Activated T-helper 2 cell treated with anti-CD3 and anti-CD28 coated beads, Interferon-gamma antibody, Interleukin-2, Interleukin-4, amounts not matched to agents 10 μg/mL and 5 μg/mL and 100 μg/mL, durations not matched to agents 14 hours and 24 hours and 36 hours (primary cell): ENCODE measurements around the gene LIPA. TPM values are rescaled to one million over a fixed set of nuclear protein-coding genes. Genes with fewer than 3 reads are reported as not detected.
"Not testable (repeated sequence)": the region's sequence is repeated elsewhere in the genome, so short reads cannot be mapped to it uniquely, and the experiment has no call there.

ENCODE experiments used
- DNase-seq: peaks from one replicate; pipeline ENCODE4 v3.0.0; 2021; ENCODE audit warnings: low spot score
- H3K27ac Mint-ChIP-seq: one replicate; pipeline ENCODE4 v1.8.0; 2021; ENCODE audit warnings: mixed read lengths
- H3K27me3 Mint-ChIP-seq: one replicate; pipeline ENCODE4 v1.8.0; 2021; ENCODE audit warnings: low read depth, mixed read lengths
- H3K36me3 Mint-ChIP-seq: one replicate; pipeline ENCODE4 v1.8.0; 2021; ENCODE audit warnings: low read depth, mixed read lengths
- H3K4me1 Mint-ChIP-seq: one replicate; pipeline ENCODE4 v1.8.0; 2021; ENCODE audit warnings: low read depth, mixed read lengths
- H3K4me3 Mint-ChIP-seq: one replicate; pipeline ENCODE4 v1.8.0; 2021; ENCODE audit warnings: low read depth, mild to moderate bottlenecking, moderate library complexity, mixed read lengths
- H3K9me3 Mint-ChIP-seq: one replicate; pipeline ENCODE4 v1.8.0; 2021; ENCODE audit warnings: mixed read lengths
- intact Hi-C: fragments of 100-400 bp; cut with micrococcal nuclease; formaldehyde crosslinking; loops from one replicate; pipeline ENCODE4 v1.15.1; 2023
- total RNA-seq: library from RNA; stranded (reverse); gene quantifications from 2 replicates; pipeline ENCODE4 v1.2.3, GENCODE V29; 2022

LIPA gene
- total RNA-seq, 1 donor from 2014 or later, result 12.9 TPM

DNA sequence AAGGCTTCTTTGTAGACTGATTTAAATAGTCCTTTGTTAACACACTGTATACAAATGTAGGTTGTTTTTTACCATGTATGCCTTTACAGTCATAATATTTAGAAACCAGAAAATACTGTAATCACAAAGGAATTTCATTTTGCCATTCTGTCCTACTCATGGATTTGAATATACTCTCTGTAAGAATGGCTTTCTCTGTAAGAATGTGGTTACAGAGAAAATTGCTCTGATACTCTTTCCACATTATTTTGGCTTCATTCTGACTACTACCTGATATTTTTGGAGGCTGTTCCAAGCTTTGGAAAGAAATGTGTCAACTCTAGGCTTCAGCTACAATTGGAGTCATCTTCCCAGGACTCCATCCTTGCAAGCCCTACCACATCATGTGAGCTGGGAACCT is 68.0 kb downstream of the LIPA start:
- Mint-ChIP-seq H3K27ac (no peak overlapping the region), H3K9me3 (no peaks in the 10 kb centered on the region), H3K36me3 (no peaks in the 10 kb centered on the region), H3K4me1 (no peaks in the 10 kb centered on the region), H3K4me3 (no peak overlapping the region), H3K27me3 (peaks cover 25% of the 10 kb centered on the region)
- intact Hi-C loops, result no loop called here
- DNase-seq, result no peak

DNA sequence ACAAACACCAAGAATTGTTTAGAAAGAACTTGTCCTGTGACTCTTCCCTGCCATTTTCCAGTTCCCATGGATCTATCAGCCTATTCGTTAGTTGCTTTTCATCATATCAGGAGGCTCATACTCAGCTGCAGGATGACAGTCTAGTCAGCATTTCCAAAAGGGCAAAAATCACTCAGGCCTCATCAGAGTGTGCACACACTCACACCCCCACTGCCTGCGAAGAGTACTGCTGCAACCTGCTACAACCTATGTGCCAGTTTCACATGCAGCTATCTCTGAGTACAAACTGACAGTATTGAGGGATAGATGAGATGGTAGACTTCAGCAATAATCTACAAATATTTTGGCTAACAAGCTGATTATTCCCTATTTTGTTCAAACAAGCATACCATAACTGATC is 68.7 kb downstream of the LIPA start:
- Mint-ChIP-seq H3K27me3 (peaks cover 25% of the 10 kb centered on the region), H3K4me1 (no peaks in the 10 kb centered on the region), H3K4me3 (no peak overlapping the region), H3K9me3 (no peaks in the 10 kb centered on the region), H3K27ac (no peak overlapping the region), H3K36me3 (no peaks in the 10 kb centered on the region)
- no peak for DNase-seq
- intact Hi-C loops, result no loop called here

DNA sequence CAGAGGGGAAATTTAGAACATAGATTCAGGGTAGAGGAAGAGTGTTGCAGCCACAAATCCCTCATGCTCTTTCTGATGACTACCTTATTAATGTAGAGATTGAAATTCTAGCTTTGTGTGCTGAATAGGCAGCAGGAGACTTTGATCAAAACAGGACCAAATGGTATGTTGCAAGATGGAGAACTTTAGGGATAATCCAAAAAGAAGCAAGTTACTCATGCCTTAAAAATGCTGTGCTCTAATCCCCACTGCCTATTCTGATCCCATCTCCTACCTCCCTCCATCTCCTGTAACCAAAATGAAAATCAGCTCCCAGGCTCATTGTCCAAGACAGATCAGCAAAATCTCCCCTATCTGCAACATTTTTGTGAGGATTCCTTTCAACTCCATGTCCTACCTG is 75.8 kb downstream of the LIPA start:
- Mint-ChIP-seq H3K9me3 (no peaks in the 10 kb centered on the region), H3K4me3 (no peak overlapping the region), H3K4me1 (peaks cover 2% of the 10 kb centered on the region), H3K36me3 (no peaks in the 10 kb centered on the region), H3K27me3 (peaks cover 37% of the 10 kb centered on the region), H3K27ac (no peak overlapping the region)
- intact Hi-C loops, result no loop called here
- no peak for DNase-seq

DNA sequence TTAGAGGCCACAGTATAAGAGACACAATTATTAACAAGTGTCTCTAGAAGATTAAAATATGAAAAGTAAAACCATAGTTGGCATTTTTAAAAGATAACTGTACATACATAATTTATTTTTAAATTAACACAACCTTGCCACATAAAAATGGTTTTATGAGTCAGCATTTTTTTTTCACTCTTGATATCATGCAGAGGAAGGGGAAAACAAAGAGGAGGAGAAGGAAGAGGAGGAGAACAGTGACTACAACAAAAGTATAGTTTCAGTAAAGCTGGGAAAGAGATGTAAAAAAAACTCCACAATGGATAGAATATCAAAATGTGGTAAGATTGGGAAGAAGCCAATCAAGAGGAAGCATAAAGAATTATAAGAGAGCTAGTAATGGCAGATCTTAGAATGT is 78.5 kb downstream of the LIPA start:
- H3K9me3 Mint-ChIP-seq, result no peaks in the 10 kb centered on the region
- H3K4me1 Mint-ChIP-seq, result peaks cover 2% of the 10 kb centered on the region
- intact Hi-C loops, result no loop called here
- no peak overlapping the region for H3K4me3 Mint-ChIP-seq
- DNase-seq, result no peak
- no peak overlapping the region for H3K27ac Mint-ChIP-seq
- H3K36me3 Mint-ChIP-seq, result no peaks in the 10 kb centered on the region
- peaks cover 51% of the 10 kb centered on the region for H3K27me3 Mint-ChIP-seq

DNA sequence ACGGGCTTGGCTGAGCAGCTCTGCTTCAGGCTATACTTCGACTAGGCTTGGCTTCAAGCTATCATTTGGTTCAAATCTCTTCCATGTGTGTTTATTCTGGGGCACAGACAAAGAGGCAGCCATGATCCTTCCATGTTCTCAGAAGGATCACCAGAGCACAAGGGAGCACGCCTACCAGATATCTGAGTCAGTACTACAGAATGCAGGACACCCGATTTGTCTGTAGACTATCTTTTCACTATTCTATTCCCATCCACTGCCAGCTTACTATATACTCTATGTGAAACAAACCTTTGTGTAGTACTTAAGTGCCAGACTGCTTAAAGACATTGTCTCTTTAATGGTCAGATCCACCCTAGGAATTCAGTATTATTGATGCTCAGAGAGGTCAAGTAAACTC is 79.6 kb downstream of the LIPA start:
- H3K36me3 Mint-ChIP-seq, result no peaks in the 10 kb centered on the region
- H3K27me3 Mint-ChIP-seq, result peaks cover 51% of the 10 kb centered on the region
- H3K9me3 Mint-ChIP-seq, result no peaks in the 10 kb centered on the region
- intact Hi-C loops, result no loop called here
- DNase-seq, result no peak
- H3K4me3 Mint-ChIP-seq, result no peak overlapping the region
- H3K27ac Mint-ChIP-seq, result no peak overlapping the region
- peaks cover 2% of the 10 kb centered on the region for H3K4me1 Mint-ChIP-seq

DNA sequence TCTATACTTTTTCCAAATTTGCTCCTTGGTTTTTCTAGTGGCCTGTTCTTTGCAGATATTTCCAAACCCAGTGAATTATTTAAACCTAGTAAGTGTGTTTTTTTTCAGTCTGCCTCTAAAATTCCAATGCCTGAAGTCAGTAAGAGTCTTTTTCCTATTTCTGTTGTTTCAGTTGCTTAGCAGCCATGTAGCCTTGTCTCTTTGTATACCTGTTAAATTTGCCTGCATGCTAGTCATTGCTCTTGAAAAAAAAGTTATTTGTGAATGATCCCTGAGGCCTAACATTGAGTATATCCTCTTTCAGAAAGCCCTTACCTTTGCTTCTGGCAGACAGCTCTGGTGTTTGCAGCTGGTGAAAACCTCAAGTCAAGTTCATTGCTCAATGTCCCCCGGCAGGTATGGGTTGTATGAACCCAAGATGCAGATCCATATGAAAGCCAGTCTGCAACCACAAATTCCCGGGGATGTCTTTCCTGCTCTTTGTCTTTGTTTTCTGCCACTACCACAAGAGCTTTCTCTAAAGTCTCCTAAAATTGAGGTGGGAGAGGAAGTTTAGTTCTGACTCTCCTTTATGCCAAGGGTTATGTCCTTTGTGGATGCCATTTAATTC is 80.2 kb downstream of the LIPA start:
- no peak for DNase-seq
- Mint-ChIP-seq H3K4me3 (no peak overlapping the region), H3K4me1 (peaks cover 4% of the 10 kb centered on the region), H3K27ac (no peak overlapping the region), H3K36me3 (no peaks in the 10 kb centered on the region), H3K9me3 (no peaks in the 10 kb centered on the region), H3K27me3 (peaks cover 55% of the 10 kb centered on the region)
- intact Hi-C loops, result no loop called here

DNA sequence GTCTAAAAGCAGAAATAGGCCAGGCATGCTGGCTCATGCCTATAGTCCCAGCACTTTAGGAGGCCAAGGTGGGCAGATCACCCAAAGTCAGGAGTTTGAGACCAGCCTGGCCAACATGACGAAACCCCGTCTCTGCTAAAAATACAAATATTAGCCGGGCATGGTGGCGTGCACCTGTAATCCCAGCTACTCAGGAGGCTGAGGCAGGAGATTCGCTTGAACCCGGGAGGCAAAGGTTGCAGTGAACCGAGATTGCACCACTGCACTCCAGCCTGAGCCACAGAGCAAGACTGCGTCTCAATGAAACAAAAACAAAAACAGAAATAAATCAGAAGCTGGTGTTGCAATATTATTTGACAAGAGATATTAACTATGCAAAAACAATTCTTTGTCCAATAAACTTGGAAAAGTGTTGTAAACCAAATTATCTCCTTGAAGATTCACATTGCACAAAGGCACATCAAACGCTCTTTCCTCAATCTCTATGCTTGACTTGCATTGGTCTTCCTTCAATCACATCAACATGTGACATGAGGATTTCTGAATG is 83.1 kb downstream of the LIPA start:
- DNase-seq, H3K36me3 Mint-ChIP-seq, H3K4me3 Mint-ChIP-seq, intact Hi-C loops, H3K9me3 Mint-ChIP-seq, H3K27ac Mint-ChIP-seq: not testable (repeated sequence)
- Mint-ChIP-seq H3K4me1 (peaks cover 27% of the 10 kb centered on the region), H3K27me3 (peaks cover 56% of the 10 kb centered on the region)

DNA sequence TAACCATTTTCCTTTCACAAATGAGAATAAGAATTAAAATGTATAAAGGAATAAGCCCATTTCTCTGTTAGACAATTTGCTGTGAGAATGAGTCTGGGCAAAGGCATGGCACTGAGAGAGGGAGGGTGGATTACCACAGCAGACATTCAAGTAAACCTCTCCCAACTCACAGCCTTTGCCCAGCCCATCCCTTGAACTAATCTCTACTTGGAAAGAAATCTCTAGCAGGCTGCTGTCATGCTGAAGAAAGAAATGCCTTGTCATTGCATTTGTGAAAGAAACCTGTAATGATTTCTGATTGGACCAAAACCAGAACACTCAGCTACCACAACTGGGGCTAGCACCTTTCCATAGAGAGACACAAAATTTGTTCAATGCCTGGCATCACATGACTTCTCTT is 83.7 kb downstream of the LIPA start:
- H3K4me1 Mint-ChIP-seq, result peaks cover 30% of the 10 kb centered on the region
- no peak for DNase-seq
- peaks cover 51% of the 10 kb centered on the region for H3K27me3 Mint-ChIP-seq
- no peaks in the 10 kb centered on the region for H3K36me3 Mint-ChIP-seq
- H3K4me3 Mint-ChIP-seq, result no peak overlapping the region
- H3K9me3 Mint-ChIP-seq, result no peaks in the 10 kb centered on the region
- intact Hi-C loops, result no loop called here
- no peak overlapping the region for H3K27ac Mint-ChIP-seq

DNA sequence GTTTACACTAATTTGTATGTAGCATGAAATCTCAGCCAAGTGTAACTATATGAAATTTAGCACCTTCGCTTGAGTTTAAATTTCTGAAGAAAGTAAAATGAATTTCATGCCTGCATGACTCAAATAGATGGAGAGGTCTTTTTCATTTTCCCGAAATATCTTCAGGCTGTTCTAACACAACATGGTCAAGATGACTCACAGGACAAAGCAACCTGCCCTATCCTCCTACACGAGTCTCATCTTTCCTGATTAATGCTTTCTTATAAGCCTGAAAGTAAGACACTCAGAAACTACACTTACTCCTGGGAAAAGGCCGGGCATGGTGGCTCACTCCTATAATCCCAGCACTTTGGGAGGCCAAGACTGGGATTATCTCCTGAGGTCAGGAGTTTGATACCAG is 85.7 kb downstream of the LIPA start:
- no peak overlapping the region for H3K4me3 Mint-ChIP-seq
- H3K4me1 Mint-ChIP-seq, result peaks cover 30% of the 10 kb centered on the region
- no peaks in the 10 kb centered on the region for H3K9me3 Mint-ChIP-seq
- intact Hi-C loops, result no loop called here
- no peak overlapping the region for H3K27ac Mint-ChIP-seq
- peaks cover 33% of the 10 kb centered on the region for H3K27me3 Mint-ChIP-seq
- H3K36me3 Mint-ChIP-seq, result no peaks in the 10 kb centered on the region
- DNase-seq, result no peak

DNA sequence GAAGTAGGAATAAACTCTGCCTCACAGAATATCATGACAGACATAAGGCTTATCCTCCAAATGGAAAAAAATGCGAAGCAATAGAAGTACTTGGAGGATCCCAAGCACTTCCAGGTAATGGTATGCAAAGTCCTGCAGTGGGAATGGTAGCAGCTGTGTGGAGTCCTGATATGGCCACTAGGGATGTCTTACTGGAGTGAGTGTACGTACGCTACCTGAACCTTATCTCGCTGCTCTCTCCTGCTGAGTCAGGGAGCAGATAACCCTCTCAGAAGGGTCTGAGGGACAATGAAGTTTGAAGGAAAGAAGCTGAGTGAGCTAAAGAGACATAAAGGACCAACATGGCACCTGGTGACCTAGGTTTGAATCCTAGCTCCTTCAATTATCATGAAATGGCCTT is 86.7 kb downstream of the LIPA start:
- H3K36me3 Mint-ChIP-seq, result no peaks in the 10 kb centered on the region
- no peak overlapping the region for H3K4me3 Mint-ChIP-seq
- H3K4me1 Mint-ChIP-seq, result peaks cover 30% of the 10 kb centered on the region
- H3K27me3 Mint-ChIP-seq, result peaks cover 34% of the 10 kb centered on the region
- no peak overlapping the region for H3K27ac Mint-ChIP-seq
- no peaks in the 10 kb centered on the region for H3K9me3 Mint-ChIP-seq
- DNase-seq, result no peak
- intact Hi-C loops, result loop anchor here (5.0 kb wide), 2 partner anchors 42 to 133 kb away; partner anchors contain the start of gene CH25H

DNA sequence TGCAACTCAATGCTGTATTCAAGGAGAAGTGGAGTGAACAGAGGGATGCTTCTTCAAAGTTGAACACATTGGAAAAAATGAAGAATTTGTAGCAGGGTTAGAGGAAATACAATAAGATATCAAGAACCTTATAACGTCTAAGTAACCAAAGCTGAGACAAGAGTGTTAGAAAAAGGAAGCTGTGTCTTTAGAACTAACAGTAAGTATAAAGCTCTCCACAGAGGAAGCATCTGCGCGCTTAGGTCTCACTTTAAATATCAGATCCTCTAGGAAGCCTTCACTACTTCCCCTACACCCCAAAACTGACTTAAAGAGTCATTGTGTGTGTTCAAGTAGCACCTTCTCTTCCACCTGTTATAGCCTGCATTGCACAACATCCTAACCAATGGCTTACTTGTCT is 87.5 kb downstream of the LIPA start:
- Mint-ChIP-seq H3K36me3 (no peaks in the 10 kb centered on the region), H3K27me3 (peaks cover 32% of the 10 kb centered on the region)
- no peak for DNase-seq

More for the DNA sequence above, 87.5 kb downstream of the LIPA start:
- intact Hi-C loops, result loop anchor here (5.0 kb wide), 2 partner anchors 43 to 132 kb away; partner anchors contain the start of gene CH25H
- Mint-ChIP-seq H3K9me3 (no peaks in the 10 kb centered on the region), H3K4me3 (peak overlapping the region; percentile 55), H3K27ac (peak overlapping the region; percentile 44), H3K4me1 (peaks cover 30% of the 10 kb centered on the region)
